Effector memory CD8-positive, alpha-beta T cell (primary cell): ENCODE measurements around the gene GFOD1.
"Not testable (repeated sequence)": the region's sequence is repeated elsewhere in the genome, so short reads cannot be mapped to it uniquely, and the experiment has no call there.

Source experiments
- ATAC-seq: fragments of 150-1000 bp; cut with Tn5 transposase; replicated peaks from 2 replicates; pipeline ENCODE4 v1.10.0; 2021; ENCODE audit warnings: mild to moderate bottlenecking, moderate library complexity
- DNase-seq, 3 experiments: peaks; one replicate each; pipeline ENCODE4 v3.0.0; 2021
- H3K27ac Mint-ChIP-seq, 2 donors: one replicate each; pipeline ENCODE4 v1.8.0; 2022; ENCODE audit warnings: mild to moderate bottlenecking in 2 of 2, mixed read lengths in 2 of 2, moderate library complexity in 2 of 2
- H3K27me3 Mint-ChIP-seq, 2 donors: one replicate each; pipeline ENCODE4 v1.8.0; 2022; ENCODE audit warnings: mixed read lengths in 2 of 2
- H3K36me3 Mint-ChIP-seq: one replicate; pipeline ENCODE4 v1.8.0; 2022; ENCODE audit warnings: mild to moderate bottlenecking, moderate library complexity, mixed read lengths; ENCODE audit not compliant: insufficient read depth
- H3K4me1 Mint-ChIP-seq, 2 donors: one replicate each; pipeline ENCODE4 v1.8.0; 2022; ENCODE audit warnings: low read depth in 2 of 2, mixed read lengths in 2 of 2
- H3K4me3 Mint-ChIP-seq, 2 donors: one replicate each; pipeline ENCODE4 v1.8.0; 2022; ENCODE audit warnings: mild to moderate bottlenecking in 2 of 2, mixed read lengths in 2 of 2, moderate library complexity in 2 of 2
- H3K9me3 Mint-ChIP-seq, 2 donors: one replicate each; pipeline ENCODE4 v1.8.0; 2022; ENCODE audit warnings: mixed read lengths in 2 of 2

The GFOD1 gene

GRCh38 chr6:13398069-13398381, 89.4 kb downstream of the GFOD1 start:
- H3K4me1 Mint-ChIP-seq = peaks cover 0 to 20% of the 10 kb centered on the region in 2 donors
- H3K36me3 Mint-ChIP-seq = no peaks in the 10 kb centered on the region
- no peak overlapping the region for H3K4me3 Mint-ChIP-seq
- no peaks in the 10 kb centered on the region for H3K9me3 Mint-ChIP-seq
- no peaks in the 10 kb centered on the region for H3K27me3 Mint-ChIP-seq
- no peak overlapping the region for H3K27ac Mint-ChIP-seq
- DNase-seq = no peak
- ATAC-seq = no peak

DNA sequence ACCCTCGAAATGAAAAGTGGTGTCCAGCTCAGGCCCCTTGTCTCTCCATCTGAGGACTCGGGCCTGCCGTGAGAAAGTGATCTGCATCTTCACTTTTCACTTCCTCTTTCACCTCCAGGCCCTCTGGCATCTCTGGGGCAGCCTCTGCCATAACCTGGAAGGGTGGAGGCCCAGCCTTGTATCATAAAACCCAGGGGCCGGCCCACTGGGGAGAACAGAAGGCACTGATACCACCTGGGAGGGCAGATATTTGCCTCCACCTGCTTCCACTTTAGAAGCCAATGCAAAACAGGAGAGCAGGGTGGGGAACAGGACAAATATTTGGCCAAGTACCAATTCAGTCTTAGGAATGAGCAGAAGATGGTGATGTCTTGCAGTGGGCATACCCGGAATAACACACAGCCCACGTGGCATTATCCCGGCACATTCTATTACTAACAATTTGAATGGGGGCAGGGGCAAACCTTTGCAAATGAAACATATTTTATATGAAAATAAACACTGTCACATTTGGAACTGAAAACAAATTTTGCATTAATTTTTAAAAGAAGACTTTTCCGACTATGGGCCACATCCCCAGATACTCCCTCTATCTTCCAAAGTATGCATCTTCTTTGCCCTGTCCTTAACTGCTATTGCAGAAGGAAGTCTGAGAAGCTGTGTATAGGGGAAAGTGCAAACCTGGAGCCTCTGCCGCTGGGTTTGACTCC, 89.9 kb downstream of the GFOD1 start:
- Mint-ChIP-seq H3K9me3 (no peaks in the 10 kb centered on the region), H3K36me3 (no peaks in the 10 kb centered on the region), H3K27ac (no peak overlapping the region), H3K27me3 (no peaks in the 10 kb centered on the region), H3K4me1 (peaks cover 0 to 22% of the 10 kb centered on the region in 2 donors), H3K4me3 (no peak overlapping the region)
- ATAC-seq = no peak
- no peak for DNase-seq

- ATAC-seq (no peak), DNase-seq (no peak)
- Mint-ChIP-seq H3K27me3 (no peaks in the 10 kb centered on the region), H3K4me1 (peaks cover 0 to 24% of the 10 kb centered on the region in 2 donors), H3K27ac (peak overlapping the region; percentile 73 to 87), H3K36me3 (no peaks in the 10 kb centered on the region), H3K9me3 (no peaks in the 10 kb centered on the region), H3K4me3 (no peak overlapping the region)
Measured at GRCh38 chr6:13396241-13396792, 91.1 kb downstream of the GFOD1 start.

DNA sequence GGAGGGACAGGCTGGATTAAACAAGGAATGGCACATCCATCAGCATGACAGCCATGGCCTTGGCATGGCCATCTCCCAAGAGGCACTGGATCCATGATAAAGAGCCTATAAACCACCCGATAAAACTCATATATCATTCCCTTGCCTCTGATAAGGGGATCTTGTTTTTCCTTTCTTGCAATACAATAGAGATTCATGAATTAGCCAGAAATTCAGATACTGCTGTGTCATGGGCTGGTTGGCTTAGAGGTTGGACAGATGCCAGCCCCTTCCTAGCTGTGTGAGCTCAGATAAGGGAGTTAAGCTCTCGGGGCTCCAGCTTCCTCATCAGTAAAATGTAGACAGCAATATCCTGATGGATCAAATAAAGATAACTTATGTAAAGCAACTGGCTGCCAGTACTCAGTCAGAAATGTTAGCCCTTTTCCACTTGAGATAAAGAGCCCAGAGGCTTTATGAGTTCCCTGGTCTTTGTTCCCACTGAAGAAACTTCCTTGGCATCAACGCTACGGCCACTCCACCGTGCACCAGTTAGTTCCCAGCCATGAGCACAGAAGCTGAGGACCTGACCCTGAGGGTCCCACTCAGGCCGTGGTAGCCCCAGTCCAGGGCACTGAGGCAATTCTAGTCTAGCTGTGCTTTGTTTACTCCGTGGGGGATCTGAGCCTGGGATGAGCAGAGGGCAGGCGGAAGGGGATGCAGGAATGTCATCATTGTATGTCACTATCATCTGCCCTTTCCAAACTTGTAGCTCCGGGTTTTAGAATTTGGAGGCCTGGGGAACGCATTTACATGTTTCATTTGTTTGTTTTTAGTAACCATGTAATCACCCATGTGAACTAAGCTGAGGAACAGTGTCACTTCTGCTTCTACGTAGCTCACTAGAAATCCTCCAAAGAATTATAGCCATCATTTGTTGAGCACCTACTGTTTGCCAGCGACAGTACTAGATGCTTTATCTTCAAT, 91.8 kb downstream of the GFOD1 start:
- no peaks in the 10 kb centered on the region for H3K36me3 Mint-ChIP-seq
- ATAC-seq (peak; percentile 37), DNase-seq (no peak)

DNA sequence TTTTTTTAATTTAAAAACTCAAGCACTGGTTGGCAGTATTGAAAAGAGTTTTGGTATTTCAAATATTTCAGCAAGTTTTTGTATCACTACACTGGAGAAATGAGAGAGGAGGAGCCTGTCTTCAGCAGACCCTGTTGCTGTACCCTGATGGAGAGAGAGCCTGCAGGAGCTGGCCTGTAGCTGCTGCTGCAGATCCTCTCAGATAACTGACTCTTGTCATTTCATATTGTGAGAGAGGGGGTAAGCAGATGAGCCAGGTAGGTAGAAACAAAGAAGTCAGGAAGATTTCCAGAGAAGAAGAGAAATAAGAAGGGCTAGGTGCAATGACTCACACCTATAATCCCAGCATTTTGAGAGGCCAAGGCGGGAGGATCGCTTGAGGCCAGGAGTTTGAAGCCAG, 94.9 kb downstream of the GFOD1 start:
- Mint-ChIP-seq H3K4me1 (peaks cover 7 to 29% of the 10 kb centered on the region in 2 donors), H3K27ac (peak overlapping the region; percentile 14 to 25), H3K9me3 (no peaks in the 10 kb centered on the region), H3K4me3 (no peak overlapping the region), H3K27me3 (no peaks in the 10 kb centered on the region), H3K36me3 (no peaks in the 10 kb centered on the region)
- ATAC-seq (no peak), DNase-seq (no peak)

More for the DNA sequence above, 91.8 kb downstream of the GFOD1 start:
- Mint-ChIP-seq H3K27me3 (no peaks in the 10 kb centered on the region), H3K4me3 (no peak overlapping the region), H3K27ac (no peak overlapping the region), H3K9me3 (no peaks in the 10 kb centered on the region), H3K4me1 (peaks cover 4 to 23% of the 10 kb centered on the region in 2 donors)

GRCh38 chr6:13391537-13391936, 95.9 kb downstream of the GFOD1 start:
- DNase-seq (no peak), ATAC-seq (no peak)
- Mint-ChIP-seq H3K9me3 (no peaks in the 10 kb centered on the region), H3K27me3 (no peaks in the 10 kb centered on the region), H3K36me3 (no peaks in the 10 kb centered on the region), H3K4me3 (no peak overlapping the region), H3K4me1 (peaks cover 7 to 20% of the 10 kb centered on the region in 2 donors), H3K27ac (peak overlapping the region in 1 of 2 donors; percentile 75)

DNA sequence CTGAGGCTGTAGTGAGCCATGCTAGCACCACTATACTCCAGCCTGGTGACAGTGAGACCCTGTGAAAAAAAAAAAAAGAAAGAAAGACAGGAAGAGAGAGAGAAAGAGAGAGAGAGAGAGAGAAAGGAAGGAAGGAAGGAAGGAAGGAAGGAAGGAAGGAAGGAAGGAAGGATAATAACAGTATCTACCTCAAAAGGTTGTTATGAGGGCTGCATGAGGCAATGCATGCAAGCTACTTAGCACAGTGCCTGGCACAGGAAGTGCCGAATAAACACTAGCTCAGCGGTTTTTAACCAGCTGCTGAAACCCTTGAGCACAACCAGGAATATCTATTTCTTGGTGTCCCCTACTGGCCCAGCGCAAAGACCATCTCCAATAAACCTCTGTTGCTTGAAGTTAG, 96.7 kb downstream of the GFOD1 start:
- peak overlapping the region; percentile 75 to 82 for H3K27ac Mint-ChIP-seq

DNA sequence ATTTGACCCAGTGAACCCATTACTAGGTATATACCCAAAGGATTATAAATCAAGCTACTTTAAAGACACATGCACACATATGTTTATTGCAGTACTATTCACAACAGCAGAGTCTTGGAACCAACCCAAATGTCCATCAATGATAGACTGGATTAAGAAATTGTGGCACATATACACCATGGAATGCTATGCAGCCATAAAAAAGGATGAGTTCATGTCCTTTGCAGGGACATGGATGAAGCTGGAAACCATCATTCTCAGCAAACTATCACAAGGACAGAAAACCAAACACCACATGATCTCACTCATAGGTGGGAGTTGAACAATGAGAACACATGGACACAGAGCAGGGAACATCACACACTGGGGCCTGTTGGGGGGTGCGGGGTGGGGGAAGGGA, 98.2 kb downstream of the GFOD1 start:
- H3K9me3 Mint-ChIP-seq, ATAC-seq, H3K36me3 Mint-ChIP-seq, DNase-seq, H3K27me3 Mint-ChIP-seq, H3K4me3 Mint-ChIP-seq: not testable (repeated sequence)
- peak overlapping the region in 1 of 2 donors; percentile 80 for H3K27ac Mint-ChIP-seq
- peaks cover 7 to 15% of the 10 kb centered on the region in 2 donors for H3K4me1 Mint-ChIP-seq

More for the DNA sequence above, 96.7 kb downstream of the GFOD1 start:
- no peak for DNase-seq
- Mint-ChIP-seq H3K4me1 (peaks cover 7 to 15% of the 10 kb centered on the region in 2 donors), H3K27me3 (no peaks in the 10 kb centered on the region), H3K36me3 (no peaks in the 10 kb centered on the region), H3K4me3 (peak overlapping the region; percentile 3 to 34), H3K9me3 (no peaks in the 10 kb centered on the region)
- peak; percentile 64 for ATAC-seq

DNA sequence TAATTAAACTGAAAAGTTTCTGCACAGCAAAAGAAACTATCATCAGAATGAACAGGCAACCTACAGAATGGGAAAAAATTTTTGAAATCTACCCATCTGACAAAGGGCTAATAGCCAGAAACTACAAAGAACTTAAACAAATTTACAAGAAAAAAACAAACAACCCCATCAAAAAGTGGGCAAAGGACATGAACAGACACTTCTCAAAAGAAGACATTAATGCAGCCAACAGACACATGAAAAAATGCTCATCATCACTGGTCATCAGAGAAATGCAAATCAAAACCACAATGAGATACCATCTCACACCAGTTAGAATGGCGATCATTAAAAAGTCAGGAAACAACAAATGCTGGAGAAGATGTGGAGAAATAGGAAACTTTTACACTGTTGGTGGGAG, 98.6 kb downstream of the GFOD1 start:
- DNase-seq, H3K4me3 Mint-ChIP-seq, ATAC-seq, H3K9me3 Mint-ChIP-seq, H3K36me3 Mint-ChIP-seq, H3K27me3 Mint-ChIP-seq: not testable (repeated sequence)
- Mint-ChIP-seq H3K4me1 (peaks cover 9 to 16% of the 10 kb centered on the region in 2 donors), H3K27ac (peak overlapping the region in 1 of 2 donors; percentile 80)

DNA sequence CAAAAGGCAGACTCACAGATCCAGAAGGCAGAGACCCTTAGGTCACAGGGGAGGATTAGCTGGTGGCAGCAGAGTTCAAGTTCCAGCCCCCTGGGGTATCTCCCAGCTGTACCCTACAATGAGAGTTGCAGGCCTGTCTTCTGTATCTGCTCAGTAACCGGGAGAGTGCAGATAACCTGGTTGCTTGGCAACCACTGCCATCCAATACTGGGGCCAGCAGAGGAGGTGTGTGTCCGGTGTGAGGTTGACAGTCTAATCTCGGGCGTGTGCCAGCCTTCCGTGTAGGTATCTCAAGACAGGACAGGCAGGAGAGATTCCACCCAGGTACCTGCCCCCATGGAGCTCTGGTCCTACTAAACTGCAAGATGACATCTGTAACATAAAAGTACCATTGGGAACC, 102.4 kb downstream of the GFOD1 start:
- H3K27me3 Mint-ChIP-seq = no peaks in the 10 kb centered on the region
- peaks cover 8 to 19% of the 10 kb centered on the region in 2 donors for H3K4me1 Mint-ChIP-seq
- H3K27ac Mint-ChIP-seq = peak overlapping the region; percentile 81 to 93
- no peak for DNase-seq
- no peak overlapping the region for H3K4me3 Mint-ChIP-seq
- no peak for ATAC-seq
- H3K9me3 Mint-ChIP-seq = no peaks in the 10 kb centered on the region
- H3K36me3 Mint-ChIP-seq = no peaks in the 10 kb centered on the region

- DNase-seq = no peak
- H3K9me3 Mint-ChIP-seq = no peaks in the 10 kb centered on the region
- no peak overlapping the region for H3K4me3 Mint-ChIP-seq
- peaks cover 7 to 19% of the 10 kb centered on the region in 2 donors for H3K4me1 Mint-ChIP-seq
- ATAC-seq = no peak
- no peaks in the 10 kb centered on the region for H3K36me3 Mint-ChIP-seq
- H3K27ac Mint-ChIP-seq = peak overlapping the region; percentile 81 to 93
- H3K27me3 Mint-ChIP-seq = no peaks in the 10 kb centered on the region
Measured at GRCh38 chr6:13384506-13384905, 102.9 kb downstream of the GFOD1 start.

GRCh38 chr6:13383328-13384163, 103.9 kb downstream of the GFOD1 start:
- peak; percentile 20 to 41 (median 25) for DNase-seq
- ATAC-seq = peak; percentile 99
- Mint-ChIP-seq H3K27ac (peak overlapping the region; percentile 81 to 93), H3K36me3 (no peaks in the 10 kb centered on the region), H3K4me3 (peak overlapping the region; percentile 34 to 58), H3K27me3 (no peaks in the 10 kb centered on the region), H3K4me1 (peaks cover 11 to 23% of the 10 kb centered on the region in 2 donors), H3K9me3 (no peaks in the 10 kb centered on the region)

- no peak for ATAC-seq
- Mint-ChIP-seq H3K36me3 (no peaks in the 10 kb centered on the region), H3K4me1 (peaks cover 21 to 31% of the 10 kb centered on the region in 2 donors), H3K4me3 (no peak overlapping the region), H3K27ac (peak overlapping the region in 1 of 2 donors; percentile 53), H3K27me3 (no peaks in the 10 kb centered on the region), H3K9me3 (no peaks in the 10 kb centered on the region)
- DNase-seq = no peak
Measured at GRCh38 chr6:13380761-13381160, 106.6 kb downstream of the GFOD1 start.
